SU-DHL-6 (cell line): ENCODE data around the gene GFM2.
"Not testable (repeated sequence)": the region's sequence is repeated elsewhere in the genome, so short reads cannot be mapped to it uniquely, and the experiment has no call there.

ENCODE experiments used
- H2AFZ ChIP-seq: fragments of 200-600 bp; sonication (generic); 2 replicates; pipeline ENCODE4 v1.6.1; 2014; ENCODE audit warnings: low read depth, mild to moderate bottlenecking, moderate library complexity, mixed read lengths, antibody characterized with exemption, low read length; ENCODE audit not compliant: severe bottlenecking
- H3F3A ChIP-seq: fragments of 200-600 bp; shearing (Covaris generic); 2 replicates; pipeline ENCODE4 v1.6.0; 2016; ENCODE audit warnings: antibody characterized with exemption, mild to moderate bottlenecking; ENCODE audit not compliant: insufficient read depth
- H3K27ac ChIP-seq: fragments of 200-600 bp; sonication (generic); 2 replicates; pipeline ENCODE4 v1.5.1; 2016; ENCODE audit warnings: low read depth, mild to moderate bottlenecking, low read length, moderate library complexity, mixed read lengths
- H3K27me3 ChIP-seq: fragments of 200-600 bp; sonication (generic), shearing (Covaris generic); 2 replicates; pipeline ENCODE4 v1.6.0; 2014; ENCODE audit warnings: mild to moderate bottlenecking, low read length
- H3K36me3 ChIP-seq: fragments of 200-600 bp; sonication (generic); 2 replicates; pipeline ENCODE4 v1.6.1; 2014; ENCODE audit warnings: mild to moderate bottlenecking, low read length, mixed read lengths
- H3K4me2 ChIP-seq: fragments of 300-600, 200-600 bp; shearing (Covaris generic), sonication (generic); 2 replicates; pipeline ENCODE4 v1.6.0; 2014; ENCODE audit warnings: low read length, low read depth, mild to moderate bottlenecking; ENCODE audit not compliant: poor library complexity, severe bottlenecking
- H3K4me3 ChIP-seq: fragments of 200-600 bp; sonication (generic); 2 replicates; pipeline ENCODE4 v1.5.1; 2014; ENCODE audit warnings: antibody characterized with exemption, low read length, mild to moderate bottlenecking, mixed read lengths; ENCODE audit not compliant: insufficient read depth, poor library complexity, severe bottlenecking
- H3K79me2 ChIP-seq: fragments of 200-600 bp; sonication (generic); 2 replicates; pipeline ENCODE4 v1.6.1; 2014; ENCODE audit warnings: mild to moderate bottlenecking, low read length, moderate library complexity; ENCODE audit not compliant: insufficient read depth
- H3K9ac ChIP-seq: fragments of 200-600 bp; sonication (generic); 2 replicates; pipeline ENCODE4 v1.7.0; 2014; ENCODE audit warnings: mild to moderate bottlenecking, low read length
- H3K9me2 ChIP-seq: fragments of 200-600 bp; sonication (generic); replicated peaks from 2 replicates; pipeline ENCODE4 v1.6.1; 2014; ENCODE audit warnings: low read length; ENCODE audit not compliant: insufficient read depth
- H3K9me3 ChIP-seq: fragments of 200-600 bp; sonication (generic); 2 replicates; pipeline ENCODE4 v1.6.1; 2014; ENCODE audit warnings: low read length, mixed read lengths; ENCODE audit not compliant: insufficient read depth
- H4K20me1 ChIP-seq: fragments of 200-600 bp; sonication (generic); 2 replicates; pipeline ENCODE4 v1.6.1; 2014; ENCODE audit warnings: low read depth, mild to moderate bottlenecking, antibody characterized with exemption, low read length, moderate library complexity, mixed read lengths
- EZH2phosphoT487 ChIP-seq: fragments of 200-600 bp; sonication (generic), shearing (Covaris generic); conservative IDR thresholded peaks from 2 replicates; pipeline ENCODE4 v1.6.1; 2018; ENCODE audit warnings: mild to moderate bottlenecking, antibody characterized with exemption, low read length, moderate library complexity, mixed read lengths
- TF ChIP-seq, protein P1 (sequence below): fragments of 200-600 bp; sonication (generic); IDR thresholded peaks from one replicate; pipeline ENCODE4 v1.5.1; 2017; ENCODE audit warnings: antibody characterized with exemption, mild to moderate bottlenecking, low read length, moderate library complexity; ENCODE audit not compliant: insufficient read depth, poor library complexity, severe bottlenecking

Gene GFM2

GRCh38 chr5:74801197-74801596 is 34.3 kb upstream of the GFM2 start:
- Histone ChIP-seq H3K4me3 (no peak overlapping the region), H3K9me3 (no peaks in the 10 kb centered on the region), H3K9ac (no peak overlapping the region), H3F3A (no peaks in the 10 kb centered on the region), H3K27ac (no peak overlapping the region), H3K79me2 (no peaks in the 10 kb centered on the region), H3K27me3 (no peaks in the 10 kb centered on the region), H3K9me2 (no peaks in the 10 kb centered on the region), H3K4me2 (no peak overlapping the region), H2AFZ (no peak overlapping the region), H3K36me3 (no peaks in the 10 kb centered on the region), H4K20me1 (no peaks in the 10 kb centered on the region)
- no peak for TF ChIP-seq EZH2phosphoT487
- TF ChIP-seq, protein P1, sequence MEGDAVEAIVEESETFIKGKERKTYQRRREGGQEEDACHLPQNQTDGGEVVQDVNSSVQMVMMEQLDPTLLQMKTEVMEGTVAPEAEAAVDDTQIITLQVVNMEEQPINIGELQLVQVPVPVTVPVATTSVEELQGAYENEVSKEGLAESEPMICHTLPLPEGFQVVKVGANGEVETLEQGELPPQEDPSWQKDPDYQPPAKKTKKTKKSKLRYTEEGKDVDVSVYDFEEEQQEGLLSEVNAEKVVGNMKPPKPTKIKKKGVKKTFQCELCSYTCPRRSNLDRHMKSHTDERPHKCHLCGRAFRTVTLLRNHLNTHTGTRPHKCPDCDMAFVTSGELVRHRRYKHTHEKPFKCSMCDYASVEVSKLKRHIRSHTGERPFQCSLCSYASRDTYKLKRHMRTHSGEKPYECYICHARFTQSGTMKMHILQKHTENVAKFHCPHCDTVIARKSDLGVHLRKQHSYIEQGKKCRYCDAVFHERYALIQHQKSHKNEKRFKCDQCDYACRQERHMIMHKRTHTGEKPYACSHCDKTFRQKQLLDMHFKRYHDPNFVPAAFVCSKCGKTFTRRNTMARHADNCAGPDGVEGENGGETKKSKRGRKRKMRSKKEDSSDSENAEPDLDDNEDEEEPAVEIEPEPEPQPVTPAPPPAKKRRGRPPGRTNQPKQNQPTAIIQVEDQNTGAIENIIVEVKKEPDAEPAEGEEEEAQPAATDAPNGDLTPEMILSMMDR = no peak

- Histone ChIP-seq H3K9me2 (no peaks in the 10 kb centered on the region), H3K4me2 (no peak overlapping the region), H4K20me1 (no peaks in the 10 kb centered on the region), H3K27me3 (no peaks in the 10 kb centered on the region), H3K27ac (no peak overlapping the region), H2AFZ (no peak overlapping the region), H3K9ac (no peak overlapping the region), H3K36me3 (no peaks in the 10 kb centered on the region), H3K9me3 (no peaks in the 10 kb centered on the region), H3K79me2 (no peaks in the 10 kb centered on the region), H3F3A (no peaks in the 10 kb centered on the region), H3K4me3 (no peak overlapping the region)
- TF ChIP-seq, protein P1 = no peak
- no peak for TF ChIP-seq EZH2phosphoT487
These were observed 32.3 kb upstream of the GFM2 start for GRCh38 chr5:74798977-74799911.

- H3K36me3 ChIP-seq, H3K4me3 ChIP-seq, H3K9me3 ChIP-seq, H3K79me2 ChIP-seq, H3F3A ChIP-seq, H4K20me1 ChIP-seq, H3K4me2 ChIP-seq, H3K27me3 ChIP-seq, H3K9ac ChIP-seq, H2AFZ ChIP-seq, H3K27ac ChIP-seq, H3K9me2 ChIP-seq: not testable (repeated sequence)
These were observed 24.8 kb upstream of the GFM2 start for GRCh38 chr5:74791669-74792068.

DNA sequence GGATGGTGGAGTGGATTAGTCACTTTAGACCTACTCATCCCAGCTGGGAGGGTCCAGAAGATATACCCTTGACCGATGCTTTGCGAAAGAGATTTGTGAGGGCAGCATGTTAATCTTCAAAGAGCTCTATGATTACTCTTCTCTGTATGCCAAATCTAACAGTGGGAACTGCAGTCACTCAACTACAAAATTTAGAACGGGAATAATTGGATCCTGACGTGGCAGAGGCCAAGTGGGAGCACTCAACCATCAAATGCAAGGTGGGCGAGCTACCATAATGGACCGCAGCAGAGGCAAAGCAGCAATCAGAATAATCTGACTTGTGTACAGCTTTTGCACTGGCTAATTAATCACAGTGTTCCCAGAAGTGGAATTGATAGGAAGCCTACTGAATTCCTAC is 20.5 kb upstream of the GFM2 start:
- Histone ChIP-seq H3K27ac (no peak overlapping the region), H3K27me3 (no peaks in the 10 kb centered on the region), H4K20me1 (no peaks in the 10 kb centered on the region), H3F3A (no peaks in the 10 kb centered on the region), H3K36me3 (no peaks in the 10 kb centered on the region), H2AFZ (no peak overlapping the region), H3K4me2 (no peak overlapping the region), H3K9ac (no peak overlapping the region), H3K4me3 (no peak overlapping the region), H3K9me3 (no peaks in the 10 kb centered on the region), H3K9me2 (no peaks in the 10 kb centered on the region), H3K79me2 (no peaks in the 10 kb centered on the region)
- TF ChIP-seq, protein P1 = no peak
- no peak for TF ChIP-seq EZH2phosphoT487
